GM12892 (cell line): ENCODE results near the gene GALNT9.

ENCODE experiments used
- POLR2A ChIP-seq: IDR thresholded peaks from 2 replicates; pipeline ENCODE4 v1.6.1; 2011; ENCODE audit warnings: low read depth, low read length, control low read depth
- POLR2AphosphoS5 ChIP-seq: IDR thresholded peaks from 2 replicates; pipeline ENCODE4 v1.6.1; 2011; ENCODE audit warnings: low read depth, low read length, control low read depth

DNA sequence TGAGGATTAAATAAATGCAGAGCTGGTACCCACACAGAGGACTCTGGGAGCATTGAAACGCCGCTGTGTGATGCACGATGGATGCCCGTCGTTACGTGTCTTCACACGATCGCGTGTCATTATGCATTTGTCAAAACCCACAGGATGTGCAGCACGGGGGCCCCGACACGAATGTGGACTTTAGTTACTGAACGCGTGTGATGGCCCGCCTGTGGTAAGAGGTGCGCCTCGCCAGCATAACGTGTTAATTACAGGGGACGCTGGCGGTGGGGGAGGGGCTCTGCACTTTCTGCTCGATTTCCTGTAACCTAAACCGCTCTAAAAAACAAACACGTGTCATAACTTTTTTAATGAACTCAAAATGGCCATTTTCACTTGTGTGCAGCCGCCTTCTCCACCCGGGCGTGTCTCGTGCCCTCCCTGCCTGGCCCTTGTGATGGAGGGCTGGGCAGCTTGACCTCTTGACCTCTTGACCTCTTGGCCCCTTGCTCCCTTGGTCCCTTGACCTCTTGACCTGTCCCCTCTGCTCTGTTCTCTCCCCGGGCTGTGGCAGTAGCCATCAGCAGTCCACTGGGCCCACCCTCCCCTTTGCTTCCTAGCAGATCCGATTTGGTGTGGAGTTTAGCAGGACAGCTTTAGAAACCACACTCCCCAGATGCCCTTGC lies 33.7 kb upstream of the GALNT9 start:
- no peak for TF ChIP-seq POLR2AphosphoS5
- no peak for TF ChIP-seq POLR2A
